GM12864 (cell line): Measurements from ENCODE around the gene RALGPS1.

Source experiments
- DNase-seq: peaks from one replicate; pipeline ENCODE4 v3.0.0-alpha.2; 2011; ENCODE audit warnings: low read depth
- H3K4me3 ChIP-seq: 2 replicates; pipeline ENCODE4 v1.5.1; 2011; ENCODE audit warnings: mild to moderate bottlenecking, low read depth, low read length, control low read depth
- TF ChIP-seq, protein P1 (sequence below): IDR thresholded peaks from 2 replicates; pipeline ENCODE4 v1.5.1; 2011; ENCODE audit warnings: low read depth, mild to moderate bottlenecking, moderate library complexity, low read length, control low read depth, inconsistent platforms; ENCODE audit errors: missing control alignments

RALGPS1 gene

DNA sequence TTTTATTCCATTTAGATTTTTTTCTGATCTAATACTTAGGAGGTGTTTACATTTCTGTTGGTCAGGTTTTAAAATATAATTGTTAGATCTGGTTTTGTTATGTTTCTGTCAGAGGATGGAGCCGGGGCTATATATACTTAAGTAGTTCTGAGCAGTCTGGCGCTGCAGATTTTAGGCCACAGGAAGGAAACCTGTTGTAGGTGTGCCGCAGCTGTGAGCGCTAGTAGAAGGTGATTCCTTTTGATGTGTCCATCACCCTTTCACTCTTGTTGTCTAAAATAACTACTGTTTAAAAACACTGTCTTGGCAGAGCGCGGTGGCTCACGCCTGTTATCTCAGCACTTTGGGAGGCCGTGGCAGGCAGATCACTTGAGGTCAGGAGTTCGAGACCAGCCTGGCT is 37.2 kb upstream of the RALGPS1 start:
- no peak for DNase-seq
- no peak overlapping the region for H3K4me3 ChIP-seq
- TF ChIP-seq, protein P1, sequence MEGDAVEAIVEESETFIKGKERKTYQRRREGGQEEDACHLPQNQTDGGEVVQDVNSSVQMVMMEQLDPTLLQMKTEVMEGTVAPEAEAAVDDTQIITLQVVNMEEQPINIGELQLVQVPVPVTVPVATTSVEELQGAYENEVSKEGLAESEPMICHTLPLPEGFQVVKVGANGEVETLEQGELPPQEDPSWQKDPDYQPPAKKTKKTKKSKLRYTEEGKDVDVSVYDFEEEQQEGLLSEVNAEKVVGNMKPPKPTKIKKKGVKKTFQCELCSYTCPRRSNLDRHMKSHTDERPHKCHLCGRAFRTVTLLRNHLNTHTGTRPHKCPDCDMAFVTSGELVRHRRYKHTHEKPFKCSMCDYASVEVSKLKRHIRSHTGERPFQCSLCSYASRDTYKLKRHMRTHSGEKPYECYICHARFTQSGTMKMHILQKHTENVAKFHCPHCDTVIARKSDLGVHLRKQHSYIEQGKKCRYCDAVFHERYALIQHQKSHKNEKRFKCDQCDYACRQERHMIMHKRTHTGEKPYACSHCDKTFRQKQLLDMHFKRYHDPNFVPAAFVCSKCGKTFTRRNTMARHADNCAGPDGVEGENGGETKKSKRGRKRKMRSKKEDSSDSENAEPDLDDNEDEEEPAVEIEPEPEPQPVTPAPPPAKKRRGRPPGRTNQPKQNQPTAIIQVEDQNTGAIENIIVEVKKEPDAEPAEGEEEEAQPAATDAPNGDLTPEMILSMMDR: no peak

DNA sequence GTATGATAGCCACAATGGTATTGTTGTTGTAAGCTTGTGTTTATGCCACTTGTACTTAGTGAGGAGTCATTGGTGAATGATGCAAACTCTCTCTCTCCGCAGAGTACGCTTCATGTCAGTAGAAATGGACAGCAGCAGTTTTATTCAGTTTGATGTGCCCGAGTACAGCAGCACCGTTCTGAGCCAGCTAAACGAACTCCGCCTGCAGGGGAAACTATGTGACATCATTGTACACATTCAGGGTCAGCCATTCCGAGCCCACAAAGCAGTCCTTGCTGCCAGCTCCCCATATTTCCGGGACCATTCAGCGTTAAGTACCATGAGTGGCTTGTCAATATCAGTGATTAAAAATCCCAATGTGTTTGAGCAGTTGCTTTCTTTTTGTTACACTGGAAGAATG is 35.3 kb upstream of the RALGPS1 start:
- TF ChIP-seq, protein P1: no peak
- no peak for DNase-seq
- H3K4me3 ChIP-seq: no peak overlapping the region

DNA sequence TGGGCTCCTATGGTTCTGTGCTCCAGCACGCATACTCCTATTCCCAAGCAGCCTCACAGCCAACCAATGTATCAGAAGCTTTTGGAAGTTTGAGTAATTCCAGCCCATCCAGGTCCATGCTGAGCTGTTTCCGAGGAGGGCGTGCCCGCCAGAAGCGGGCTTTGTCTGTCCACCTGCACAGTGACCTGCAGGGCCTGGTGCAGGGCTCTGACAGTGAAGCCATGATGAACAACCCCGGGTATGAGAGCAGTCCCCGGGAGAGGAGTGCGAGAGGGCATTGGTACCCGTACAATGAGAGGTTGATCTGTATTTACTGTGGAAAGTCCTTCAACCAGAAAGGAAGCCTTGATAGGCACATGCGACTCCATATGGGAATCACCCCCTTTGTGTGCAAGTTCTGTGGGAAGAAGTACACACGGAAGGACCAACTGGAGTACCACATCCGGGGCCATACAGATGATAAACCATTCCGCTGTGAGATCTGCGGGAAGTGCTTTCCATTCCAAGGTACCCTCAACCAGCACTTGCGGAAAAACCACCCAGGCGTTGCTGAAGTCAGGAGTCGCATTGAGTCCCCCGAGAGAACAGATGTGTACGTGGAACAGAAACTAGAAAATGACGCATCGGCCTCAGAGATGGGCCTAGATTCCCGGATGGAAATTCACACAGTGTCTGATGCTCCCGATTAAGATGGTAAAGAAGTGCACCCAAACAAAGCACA is 34.2 kb upstream of the RALGPS1 start:
- TF ChIP-seq, protein P1: no peak
- H3K4me3 ChIP-seq: no peak overlapping the region
- no peak for DNase-seq

DNA sequence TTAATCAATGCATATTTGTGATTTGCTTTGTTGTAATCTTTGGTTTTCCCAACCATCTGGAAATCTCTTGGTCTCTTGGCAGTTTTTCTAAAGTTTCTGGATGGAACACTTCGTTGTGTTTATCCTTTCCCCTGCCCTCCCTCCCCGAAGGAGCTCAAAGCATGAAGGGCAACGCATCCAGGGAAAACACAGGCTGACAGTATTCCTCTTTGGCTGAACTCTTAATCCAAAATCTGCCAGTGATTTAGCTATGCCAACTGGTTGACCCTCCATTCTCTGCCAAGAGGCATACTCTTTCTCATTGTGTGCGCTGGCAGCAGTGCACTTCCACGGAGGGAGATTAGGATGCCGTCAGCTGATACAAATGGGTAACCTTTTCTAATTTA is 33.6 kb upstream of the RALGPS1 start:
- TF ChIP-seq, protein P1: no peak
- no peak overlapping the region for H3K4me3 ChIP-seq
- DNase-seq: no peak

DNA sequence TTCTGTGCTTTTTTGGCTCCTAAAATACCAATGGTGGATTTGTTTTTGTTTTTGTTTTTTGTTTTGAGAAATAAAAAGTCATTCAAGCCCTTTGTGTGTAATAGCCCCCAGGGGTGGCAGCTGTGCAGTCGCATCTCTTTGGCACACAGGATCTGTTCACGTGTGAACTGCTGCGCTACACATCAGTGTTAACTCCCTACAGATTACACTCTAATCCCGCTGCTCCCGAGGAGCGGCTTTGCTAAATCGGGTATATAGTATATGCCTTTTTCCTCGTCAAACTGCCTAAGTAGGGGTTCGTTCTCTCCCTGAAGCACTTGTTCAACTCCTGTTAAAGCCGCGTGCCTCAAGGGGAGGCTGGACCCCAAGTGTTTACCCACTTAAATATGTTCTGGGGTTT is 31.8 kb upstream of the RALGPS1 start:
- TF ChIP-seq, protein P1: no peak
- no peak overlapping the region for H3K4me3 ChIP-seq
- no peak for DNase-seq

DNA sequence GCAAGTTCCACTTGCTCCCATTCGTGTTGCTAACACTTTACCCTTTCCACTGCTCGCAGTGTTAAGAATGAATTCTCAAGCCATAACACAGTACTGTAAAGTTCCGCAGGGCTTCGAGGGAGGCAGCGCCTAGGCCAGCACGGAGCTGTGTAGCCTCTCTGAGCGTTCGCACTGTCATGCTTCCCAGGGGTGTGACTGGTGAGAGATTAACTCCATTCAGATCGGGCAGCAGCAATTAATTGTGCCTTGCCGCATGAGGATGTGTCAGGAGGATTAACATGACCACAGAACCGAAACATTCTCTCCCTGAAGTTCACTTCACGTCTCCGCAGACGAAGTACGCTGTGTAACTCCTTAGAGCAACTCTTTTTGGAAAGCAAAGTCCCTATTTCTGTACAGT is 30.9 kb upstream of the RALGPS1 start:
- H3K4me3 ChIP-seq: no peak overlapping the region
- DNase-seq: no peak
- TF ChIP-seq, protein P1: no peak

DNA sequence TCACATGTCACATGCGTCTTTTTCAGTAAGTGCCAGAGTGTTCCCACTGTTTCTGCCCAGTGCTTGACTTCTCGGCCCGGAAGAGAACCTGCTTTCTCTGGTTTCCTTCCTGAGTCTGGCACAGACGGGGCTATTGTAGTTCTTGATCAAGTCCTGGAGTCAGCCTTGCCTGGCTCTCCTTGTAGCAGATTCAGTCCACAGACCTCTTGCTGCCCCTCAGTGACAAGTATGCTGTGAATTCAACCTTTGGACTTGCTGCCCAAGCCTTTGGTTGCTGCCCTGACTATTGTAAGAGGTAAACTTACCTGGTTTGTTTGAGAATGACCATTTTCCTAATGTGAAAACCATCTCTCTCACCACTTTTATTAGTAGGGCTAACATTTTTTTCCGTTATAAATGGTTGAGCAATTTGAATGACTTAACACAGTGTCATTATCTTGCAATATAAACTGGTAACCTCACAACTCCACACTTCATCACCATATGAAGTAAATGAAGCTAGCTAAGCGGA is 29.4 kb upstream of the RALGPS1 start:
- TF ChIP-seq, protein P1: no peak
- DNase-seq: no peak
- no peak overlapping the region for H3K4me3 ChIP-seq
